Endothelial cell of umbilical vein (primary cell): Measurements from ENCODE around the gene OPA1. TPM values are rescaled to one million over a fixed set of nuclear protein-coding genes. Genes with fewer than 3 reads are reported as not detected.

Experiments used
- BruUV-seq: library from RNA; stranded (reverse); fragments of 400-500 nt; replicated peaks from 2 replicates; lab custom pipeline; 2021; lab: Mats Ljungman, UMichigan
- CTCF ChIA-PET: fragments of 300-600, 350-600 bp; sonication (Branson Sonifier 250); formaldehyde crosslinking; loops from one replicate; lab custom pipeline; 2021; ENCODE audit warnings: antibody characterized with exemption, inconsistent platforms; lab: Charles Lee
- POLR2A ChIA-PET: fragments of 300-600, 350-600 bp; sonication (Branson Sonifier 250); formaldehyde crosslinking; loops from one replicate; lab custom pipeline; 2021; ENCODE audit warnings: antibody characterized with exemption, inconsistent platforms; lab: Charles Lee
- DNase-seq: peaks from one replicate; pipeline ENCODE4 v3.0.0-alpha.2; 2011; ENCODE audit warnings: low read depth, low spot score
- FAIRE-seq: peaks from 2 replicates; lab custom pipeline; 2011; peaks lifted over from hg19 to GRCh38; lab: Jason Lieb, UNC
- H2AFZ ChIP-seq: 2 replicates; pipeline ENCODE4 v1.6.0; 2012; ENCODE audit warnings: low read depth, low read length, control low read depth, inconsistent platforms
- H3K27ac ChIP-seq: 2 replicates; pipeline ENCODE4 v1.5.1; 2011; ENCODE audit warnings: low read depth, mild to moderate bottlenecking, control low read depth, low read length, moderate library complexity; ENCODE audit not compliant: insufficient read depth
- H3K27me3 ChIP-seq, 2 experiments: 2 replicates each; pipeline versions ENCODE4 v1.6.0 to v1.6.1; 2011; ENCODE audit warnings: low read length in 2 of 2, mixed read lengths in 1 of 2; ENCODE audit not compliant: control insufficient read depth in 2 of 2, insufficient read depth in 2 of 2
- H3K36me3 ChIP-seq, 2 experiments: 2 replicates in 1 of 2; 3 replicates in 1 of 2; pipeline ENCODE4 v1.5.1; 2011; ENCODE audit warnings: low read length in 2 of 2, mild to moderate bottlenecking in 1 of 2, moderate library complexity in 1 of 2; ENCODE audit not compliant: control insufficient read depth in 2 of 2, insufficient read depth in 2 of 2; ENCODE audit errors: extremely low read depth in 1 of 2
- H3K4me1 ChIP-seq: 3 replicates; pipeline ENCODE4 v1.5.1; 2011; ENCODE audit warnings: mild to moderate bottlenecking, low read length; ENCODE audit not compliant: control insufficient read depth, insufficient read depth; ENCODE audit errors: extremely low read depth
- H3K4me2 ChIP-seq: 2 replicates; pipeline ENCODE4 v1.6.1; 2011; ENCODE audit warnings: low read length, control low read depth, mixed read lengths; ENCODE audit not compliant: insufficient read depth
- H3K4me3 ChIP-seq, 3 experiments: fragments of 200-600 bp in 1 of 3; sonication (generic), shearing (Covaris generic) in 1 of 3; replicated peaks in 1 of 3; 2 replicates each; pipeline ENCODE4 v1.5.1; 2011 to 2016; ENCODE audit warnings: control low read depth in 3 of 3, low read length in 3 of 3, mild to moderate bottlenecking in 2 of 3, inconsistent platforms in 1 of 3, low read depth in 1 of 3, moderate library complexity in 1 of 3; ENCODE audit not compliant: insufficient read depth in 1 of 3
- H3K79me2 ChIP-seq: 2 replicates; pipeline ENCODE4 v1.6.0; 2012; ENCODE audit warnings: low read length, inconsistent platforms; ENCODE audit not compliant: control insufficient read depth, insufficient read depth
- H3K9ac ChIP-seq: replicated peaks from 2 replicates; pipeline ENCODE3; 2011; ENCODE audit warnings: low read length, control low read depth; ENCODE audit not compliant: insufficient read depth; ENCODE audit errors: extremely low read depth
- H3K9me1 ChIP-seq: replicated peaks from 3 replicates; pipeline ENCODE4 v1.6.0; 2011; ENCODE audit warnings: mild to moderate bottlenecking, low read length; ENCODE audit not compliant: control insufficient read depth, insufficient read depth; ENCODE audit errors: extremely low read depth
- H3K9me3 ChIP-seq: replicated peaks from 2 replicates; pipeline ENCODE4 v1.5.1; 2012; ENCODE audit warnings: low read length, inconsistent platforms; ENCODE audit not compliant: control insufficient read depth, insufficient read depth
- H4K20me1 ChIP-seq: replicated peaks from 2 replicates; pipeline ENCODE3; 2011; ENCODE audit warnings: mild to moderate bottlenecking, low read length; ENCODE audit not compliant: control insufficient read depth, insufficient read depth; ENCODE audit errors: extremely low read depth
- EZH2 ChIP-seq: IDR thresholded peaks from 2 replicates; pipeline ENCODE4 v1.6.1; 2012; ENCODE audit warnings: borderline replicate concordance, low read depth, mild to moderate bottlenecking, moderate library complexity, low read length, inconsistent platforms; ENCODE audit not compliant: severe bottlenecking
- FOS ChIP-seq: IDR thresholded peaks from 2 replicates; pipeline ENCODE4 v1.6.1; 2011; ENCODE audit warnings: mild to moderate bottlenecking, low read length, moderate library complexity, borderline replicate concordance; ENCODE audit not compliant: insufficient read depth
- GATA2 ChIP-seq: IDR thresholded peaks from 2 replicates; pipeline ENCODE4 v1.7.0; 2011; ENCODE audit warnings: low read depth, mild to moderate bottlenecking, moderate library complexity, mixed read lengths, low read length; ENCODE audit not compliant: insufficient read length, insufficient read depth
- JUN ChIP-seq: IDR thresholded peaks from 2 replicates; pipeline ENCODE4 v1.6.1; 2011; ENCODE audit warnings: borderline replicate concordance, low read depth; ENCODE audit not compliant: insufficient read length, insufficient read depth
- MYC ChIP-seq: IDR thresholded peaks from one replicate; pipeline ENCODE4 v1.6.1; 2011; ENCODE audit warnings: mild to moderate bottlenecking, low read depth, low read length
- POLR2A ChIP-seq: IDR thresholded peaks from 2 replicates; pipeline ENCODE4 v1.6.1; 2012; ENCODE audit warnings: low read depth, mild to moderate bottlenecking, control low read depth, low read length
- POLR2AphosphoS5 ChIP-seq: IDR thresholded peaks from 2 replicates; pipeline ENCODE4 v1.6.1; 2012; ENCODE audit warnings: low read depth, mild to moderate bottlenecking, control low read depth, low read length, moderate library complexity; ENCODE audit not compliant: insufficient read depth
- dilution Hi-C: fragments of 300-500 bp; cut with MboI; formaldehyde crosslinking; loops from one replicate; pipeline ENCODE4 v1.15.0; 2019; ENCODE audit warnings: low sequenced_read_pairs; ENCODE audit not compliant: extremely low pct_ligation_motif_present
- intact Hi-C: fragments of 100-400 bp; cut with micrococcal nuclease; formaldehyde crosslinking; loops from one replicate; pipeline ENCODE4 v1.10.0; 2022
- polyA plus RNA-seq, 4 experiments: library from polyadenylated mRNA; depleted of rRNA in 3 of 4; stranded (reverse) in 3 of 4; unstranded in 1 of 4; fragments of >200 nt; gene quantifications; 2 replicates each; pipeline versions ENCODE4 v1.2.1 to v1.2.3, GENCODE V29; 2011 to 2012; ENCODE audit warnings: missing spikeins in 1 of 4
- total RNA-seq: library from RNA; stranded (reverse); gene quantifications from 2 replicates; pipeline ENCODE4 v1.2.3, GENCODE V29; 2021
- TF ChIP-seq, protein P1 (sequence below), 2 donors: IDR thresholded peaks; 1 replicate in 1 of 2; 2 replicates in 1 of 2; pipeline ENCODE4 v1.5.1; 2011; ENCODE audit warnings: low read length in 2 of 2, mild to moderate bottlenecking in 2 of 2, moderate library complexity in 2 of 2, control low read depth in 1 of 2, inconsistent platforms in 1 of 2, low read depth in 1 of 2; ENCODE audit not compliant: insufficient read depth in 1 of 2; ENCODE audit errors: extremely low read depth in 1 of 2
- TF ChIP-seq, protein P2 (sequence below): IDR thresholded peaks from 2 replicates; pipeline ENCODE4 v1.6.1; 2011; ENCODE audit not compliant: insufficient read depth, insufficient read length

OPA1 gene
- total and polyA plus RNA-seq, 2 donors (not counting 3 experiments of a cell fraction or from before 2014, with no cell fraction given): 10.0 to 62.0 TPM

DNA sequence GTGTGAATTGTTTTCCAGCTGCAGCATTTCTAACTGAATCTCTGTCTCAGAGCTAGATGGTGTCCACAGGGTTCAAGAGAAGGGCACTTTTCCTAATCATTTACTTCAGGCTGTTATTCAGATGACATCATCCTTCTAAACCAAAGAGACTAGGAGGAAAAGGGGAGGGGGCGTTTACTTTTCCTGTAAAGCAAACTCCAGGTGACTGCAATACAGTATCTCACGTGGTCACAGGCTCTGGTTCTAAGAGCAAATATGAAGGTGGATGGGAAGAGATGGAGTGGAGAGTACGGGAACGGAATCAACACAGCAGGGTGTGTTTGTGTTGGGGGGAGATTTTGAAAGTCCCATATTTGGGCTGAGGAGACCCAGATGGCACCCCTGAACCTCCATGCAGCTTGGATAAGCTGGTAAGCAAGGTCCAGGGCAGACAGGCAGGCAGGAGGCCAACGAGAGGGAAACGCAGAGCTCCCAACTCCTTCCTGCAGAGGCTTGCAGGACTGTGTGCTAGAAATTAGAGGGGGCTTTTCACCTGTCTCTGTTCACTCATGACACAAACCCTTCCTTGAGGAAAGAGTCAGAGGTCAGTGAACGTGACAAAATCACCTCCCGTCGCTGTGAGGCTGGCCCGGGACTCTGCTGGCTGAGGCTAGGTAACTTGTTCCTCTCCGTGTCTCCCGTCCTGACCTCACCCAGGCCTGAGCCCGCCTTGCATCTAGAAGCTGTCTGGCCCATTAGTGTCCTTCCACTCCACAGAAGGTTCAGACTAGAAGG lies 151.2 kb downstream of the OPA1 start:
- Histone ChIP-seq H3K79me2 (no peaks in the 10 kb centered on the region), H3K9me1 (no peaks in the 10 kb centered on the region), H3K9ac (no peak overlapping the region), H2AFZ (no peak overlapping the region), H3K27ac (no peak overlapping the region), H3K4me3 (no peak overlapping the region), H3K27me3 (peaks cover 3 to 12% of the 10 kb centered on the region in 2 experiments), H3K4me2 (no peak overlapping the region), H3K4me1 (no peaks in the 10 kb centered on the region), H3K9me3 (no peaks in the 10 kb centered on the region), H3K36me3 (no peaks in the 10 kb centered on the region), H4K20me1 (no peaks in the 10 kb centered on the region)
- ChIA-PET CTCF (interaction anchor here (0.8 to 1.4 kb wide), 2 partner anchors 25 to 78 kb away, joined by 3 read pairs; no protein-coding TSS in a partner anchor), POLR2A (no interaction called here)
- no peak for TF ChIP-seq GATA2
- TF ChIP-seq JUN: no peak
- no peak for TF ChIP-seq FOS
- no peak for TF ChIP-seq POLR2A
- no peak for TF ChIP-seq MYC
- TF ChIP-seq, protein P1, sequence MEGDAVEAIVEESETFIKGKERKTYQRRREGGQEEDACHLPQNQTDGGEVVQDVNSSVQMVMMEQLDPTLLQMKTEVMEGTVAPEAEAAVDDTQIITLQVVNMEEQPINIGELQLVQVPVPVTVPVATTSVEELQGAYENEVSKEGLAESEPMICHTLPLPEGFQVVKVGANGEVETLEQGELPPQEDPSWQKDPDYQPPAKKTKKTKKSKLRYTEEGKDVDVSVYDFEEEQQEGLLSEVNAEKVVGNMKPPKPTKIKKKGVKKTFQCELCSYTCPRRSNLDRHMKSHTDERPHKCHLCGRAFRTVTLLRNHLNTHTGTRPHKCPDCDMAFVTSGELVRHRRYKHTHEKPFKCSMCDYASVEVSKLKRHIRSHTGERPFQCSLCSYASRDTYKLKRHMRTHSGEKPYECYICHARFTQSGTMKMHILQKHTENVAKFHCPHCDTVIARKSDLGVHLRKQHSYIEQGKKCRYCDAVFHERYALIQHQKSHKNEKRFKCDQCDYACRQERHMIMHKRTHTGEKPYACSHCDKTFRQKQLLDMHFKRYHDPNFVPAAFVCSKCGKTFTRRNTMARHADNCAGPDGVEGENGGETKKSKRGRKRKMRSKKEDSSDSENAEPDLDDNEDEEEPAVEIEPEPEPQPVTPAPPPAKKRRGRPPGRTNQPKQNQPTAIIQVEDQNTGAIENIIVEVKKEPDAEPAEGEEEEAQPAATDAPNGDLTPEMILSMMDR (IDR thresholded peaks at IDR 0.05; ENCODE audit: extremely low read depth in 1 of 2, insufficient read depth in 1 of 2, low read depth in 1 of 2, low read length in 2 of 2): no peak
- TF ChIP-seq, protein P2, sequence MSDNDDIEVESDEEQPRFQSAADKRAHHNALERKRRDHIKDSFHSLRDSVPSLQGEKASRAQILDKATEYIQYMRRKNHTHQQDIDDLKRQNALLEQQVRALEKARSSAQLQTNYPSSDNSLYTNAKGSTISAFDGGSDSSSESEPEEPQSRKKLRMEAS: no peak
- TF ChIP-seq POLR2AphosphoS5: no peak
- no peak for TF ChIP-seq EZH2
- intact Hi-C loops: no loop called here
- no TSS peak for BruUV-seq
- FAIRE-seq (no peak), DNase-seq (no peak)
- dilution Hi-C loops: no loop called here
